Neutrophil (primary cell): Measurements from ENCODE around the gene CLEC4G.
A peak's percentile ranks its signal among the peaks of the same experiment; 100 is the strongest.

Experiments used
- H3K27ac ChIP-seq: fragments of 200-600 bp; sonication (generic); 2 replicates; pipeline ENCODE4 v1.5.1; 2016; ENCODE audit warnings: mild to moderate bottlenecking, moderate library complexity
- H3K27me3 ChIP-seq: fragments of 200-600 bp; sonication (generic); 2 replicates; pipeline ENCODE4 v1.6.0; 2016; ENCODE audit warnings: mild to moderate bottlenecking
- H3K36me3 ChIP-seq: fragments of 200-600 bp; sonication (generic); 2 replicates; pipeline ENCODE4 v1.5.1; 2017
- H3K4me1 ChIP-seq, 2 experiments: fragments of 200-600 bp in 1 of 2; sonication (generic) in 1 of 2; 1 replicate in 1 of 2; 2 replicates in 1 of 2; pipeline versions ENCODE4 v1.5.1 to v1.6.1; 2013 to 2016; ENCODE audit warnings: low read depth in 1 of 2, low read length in 1 of 2, mild to moderate bottlenecking in 1 of 2, moderate library complexity in 1 of 2; ENCODE audit not compliant: control insufficient read depth in 1 of 2, insufficient read depth in 1 of 2
- H3K4me3 ChIP-seq, 2 experiments: fragments of 200-600 bp in 1 of 2; sonication (generic) in 1 of 2; 1 replicate in 1 of 2; 2 replicates in 1 of 2; pipeline ENCODE4 v1.5.1; 2013 to 2016; ENCODE audit warnings: low read depth in 1 of 2, low read length in 1 of 2, mild to moderate bottlenecking in 1 of 2, moderate library complexity in 1 of 2
- H3K9me3 ChIP-seq: fragments of 200-600 bp; sonication (generic); 2 replicates; pipeline ENCODE4 v1.5.1; 2016
- TF ChIP-seq, protein P1 (sequence below): fragments of 200-600 bp; sonication (generic); IDR thresholded peaks from 2 replicates; pipeline ENCODE4 v1.5.1; 2016; ENCODE audit warnings: antibody characterized with exemption

CLEC4G gene

DNA sequence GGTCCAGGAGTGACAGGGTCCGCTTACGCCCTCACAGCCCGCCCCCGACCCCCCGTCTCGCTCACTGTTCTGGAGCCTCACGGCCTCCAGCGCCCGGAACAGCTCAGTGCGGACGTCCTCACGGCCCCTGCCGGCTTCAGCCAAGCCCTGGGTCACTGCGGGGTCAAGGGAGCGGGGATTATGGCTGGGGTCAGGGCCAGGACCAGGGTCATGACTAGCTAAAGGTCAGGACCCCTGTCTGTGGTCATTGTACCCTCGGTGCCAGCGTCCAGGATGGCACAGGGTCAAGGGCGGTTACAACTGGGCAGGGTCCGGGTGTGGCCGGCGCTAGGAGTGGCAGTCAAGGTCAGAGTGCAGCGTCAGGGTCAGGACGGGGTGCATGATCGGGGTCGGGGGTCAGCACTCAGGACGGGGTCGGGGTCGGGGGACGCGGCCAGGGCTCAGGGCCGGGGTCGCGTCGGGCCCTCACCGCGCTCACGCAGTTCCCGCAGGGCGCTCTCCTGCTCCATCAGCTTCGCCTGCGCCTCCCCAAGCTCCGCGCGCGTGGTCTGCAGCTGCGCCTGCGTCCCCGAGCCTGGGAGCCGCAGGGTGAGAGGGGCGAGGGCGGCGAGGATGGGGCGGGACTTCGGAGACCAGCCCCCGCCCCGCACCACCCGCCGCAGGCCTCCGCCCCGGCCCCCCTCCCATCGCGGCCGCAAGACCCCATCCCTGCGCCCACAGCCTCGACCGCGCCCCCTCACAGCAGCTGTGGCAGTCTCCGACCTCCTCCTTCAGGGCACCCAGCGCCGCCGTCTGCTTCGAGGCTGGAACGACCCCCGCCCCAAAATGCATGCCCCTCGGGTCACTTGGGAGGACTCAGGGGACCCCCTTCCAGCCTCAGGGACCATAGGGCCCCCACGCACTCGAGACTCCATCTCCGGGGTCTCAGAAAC, 1.4 kb downstream of the CLEC4G start:
- Histone ChIP-seq H3K36me3 (no peaks in the 10 kb centered on the region), H3K27ac (no peak overlapping the region), H3K4me3 (peak overlapping the region; percentile 35 to 54), H3K27me3 (peaks cover 45% of the 10 kb centered on the region), H3K9me3 (no peaks in the 10 kb centered on the region), H3K4me1 (peaks cover 25 to 35% of the 10 kb centered on the region in 2 experiments)
- TF ChIP-seq, protein P1, sequence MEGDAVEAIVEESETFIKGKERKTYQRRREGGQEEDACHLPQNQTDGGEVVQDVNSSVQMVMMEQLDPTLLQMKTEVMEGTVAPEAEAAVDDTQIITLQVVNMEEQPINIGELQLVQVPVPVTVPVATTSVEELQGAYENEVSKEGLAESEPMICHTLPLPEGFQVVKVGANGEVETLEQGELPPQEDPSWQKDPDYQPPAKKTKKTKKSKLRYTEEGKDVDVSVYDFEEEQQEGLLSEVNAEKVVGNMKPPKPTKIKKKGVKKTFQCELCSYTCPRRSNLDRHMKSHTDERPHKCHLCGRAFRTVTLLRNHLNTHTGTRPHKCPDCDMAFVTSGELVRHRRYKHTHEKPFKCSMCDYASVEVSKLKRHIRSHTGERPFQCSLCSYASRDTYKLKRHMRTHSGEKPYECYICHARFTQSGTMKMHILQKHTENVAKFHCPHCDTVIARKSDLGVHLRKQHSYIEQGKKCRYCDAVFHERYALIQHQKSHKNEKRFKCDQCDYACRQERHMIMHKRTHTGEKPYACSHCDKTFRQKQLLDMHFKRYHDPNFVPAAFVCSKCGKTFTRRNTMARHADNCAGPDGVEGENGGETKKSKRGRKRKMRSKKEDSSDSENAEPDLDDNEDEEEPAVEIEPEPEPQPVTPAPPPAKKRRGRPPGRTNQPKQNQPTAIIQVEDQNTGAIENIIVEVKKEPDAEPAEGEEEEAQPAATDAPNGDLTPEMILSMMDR = no peak

DNA sequence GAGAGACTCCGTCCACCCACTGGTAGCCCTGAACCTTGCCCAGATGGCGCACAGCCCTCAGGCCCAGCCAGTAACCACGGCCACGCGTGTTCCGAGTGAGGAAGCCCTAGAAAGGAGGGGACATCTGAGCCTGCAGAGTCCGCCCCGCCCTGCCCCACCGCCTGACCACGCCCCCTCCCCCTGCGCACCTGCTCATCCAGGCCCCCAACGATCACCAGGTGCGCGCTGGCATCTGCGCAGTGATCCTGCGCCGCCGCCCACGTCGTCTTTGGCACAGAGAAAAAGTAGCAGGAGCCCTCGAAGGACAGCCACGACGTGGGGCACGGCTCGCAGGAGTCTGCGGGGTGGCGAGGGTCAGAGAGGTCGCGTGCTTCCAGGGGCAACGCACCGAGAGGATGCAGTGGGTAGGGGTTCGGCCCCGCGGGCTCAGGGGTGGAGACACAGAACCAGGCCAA, 2.1 kb downstream of the CLEC4G start:
- peaks cover 25 to 35% of the 10 kb centered on the region in 2 experiments for H3K4me1 ChIP-seq
- peak overlapping the region; percentile 35 to 54 for H3K4me3 ChIP-seq
- H3K27me3 ChIP-seq = peaks cover 45% of the 10 kb centered on the region

DNA sequence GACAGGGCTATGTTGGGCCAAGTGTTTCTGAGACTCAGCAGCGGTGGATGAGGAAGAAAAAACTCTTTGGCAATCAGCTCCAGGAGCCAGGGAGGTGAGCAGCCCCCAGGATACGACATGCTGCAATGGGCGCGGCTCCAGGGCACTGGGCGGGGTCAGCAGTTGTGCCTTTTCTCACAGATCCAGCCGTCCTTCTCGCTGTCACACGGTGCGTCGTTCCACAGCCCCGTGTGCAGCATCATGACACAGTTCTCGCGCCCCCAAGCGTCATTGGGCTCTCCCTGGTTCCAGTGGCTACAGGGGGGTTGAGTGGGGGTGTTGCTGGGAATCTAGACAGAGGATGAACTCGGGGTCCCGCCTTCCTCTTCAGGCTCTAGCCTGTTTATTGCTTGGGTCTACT, 2.7 kb downstream of the CLEC4G start:
- Histone ChIP-seq H3K9me3 (no peaks in the 10 kb centered on the region), H3K27ac (no peak overlapping the region), H3K36me3 (no peaks in the 10 kb centered on the region), H3K4me3 (peak overlapping the region in 1 of 2 experiments; percentile 54), H3K4me1 (peaks cover 21 to 30% of the 10 kb centered on the region in 2 experiments), H3K27me3 (peaks cover 45% of the 10 kb centered on the region)
- TF ChIP-seq, protein P1 = no peak

More for the DNA sequence above, 2.1 kb downstream of the CLEC4G start:
- TF ChIP-seq, protein P1 = no peak
- no peak overlapping the region for H3K27ac ChIP-seq
- no peaks in the 10 kb centered on the region for H3K36me3 ChIP-seq
- H3K9me3 ChIP-seq = no peaks in the 10 kb centered on the region

DNA sequence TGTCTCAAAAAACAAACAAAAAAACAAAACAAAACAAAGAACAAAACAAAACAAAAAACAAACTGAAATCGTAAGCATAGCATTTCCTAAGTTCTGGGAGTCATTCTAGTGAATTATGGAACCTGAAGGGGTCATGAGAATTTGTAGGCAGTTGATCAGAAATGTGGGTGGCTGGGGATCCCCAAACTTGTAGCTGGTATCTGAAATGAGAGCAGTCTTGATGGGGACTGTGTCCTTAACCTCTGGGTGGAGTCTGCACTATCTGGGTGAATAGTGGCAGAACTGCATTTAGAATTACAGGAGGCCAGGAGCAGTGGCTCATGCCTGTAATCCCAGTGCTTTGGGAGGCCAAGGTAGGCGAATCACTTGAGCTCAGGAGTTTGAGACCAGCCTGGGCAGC, 6.1 kb downstream of the CLEC4G start:
- TF ChIP-seq, protein P1 = no peak
- Histone ChIP-seq H3K4me3 (no peak overlapping the region), H3K27me3 (peaks cover 31% of the 10 kb centered on the region), H3K36me3 (no peaks in the 10 kb centered on the region), H3K4me1 (peaks cover 17 to 20% of the 10 kb centered on the region in 2 experiments), H3K27ac (no peak overlapping the region), H3K9me3 (no peaks in the 10 kb centered on the region)

DNA sequence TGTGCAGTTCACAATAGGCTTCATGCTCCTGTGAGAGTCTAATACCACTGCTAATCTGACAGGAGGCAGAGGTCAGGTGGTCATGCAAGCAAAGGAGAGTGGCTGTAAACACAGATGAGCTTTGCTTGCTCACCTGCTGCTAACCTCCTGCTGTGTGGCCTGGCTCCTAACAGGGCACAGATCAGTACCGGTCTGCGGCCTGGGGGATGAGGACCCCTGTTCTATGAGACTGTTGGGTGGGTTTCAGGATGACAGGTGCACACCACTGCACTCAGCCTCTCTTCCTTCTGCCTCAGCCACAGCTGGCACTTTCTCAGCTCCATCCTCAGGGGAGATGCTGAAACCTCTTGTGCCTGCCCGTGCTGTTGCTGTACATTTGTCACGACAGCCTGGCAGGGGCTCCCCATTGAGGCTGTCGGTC, 9.7 kb downstream of the CLEC4G start:
- H3K36me3 ChIP-seq = no peaks in the 10 kb centered on the region
- TF ChIP-seq, protein P1 = no peak
- H3K27me3 ChIP-seq = no peaks in the 10 kb centered on the region
- H3K9me3 ChIP-seq = no peaks in the 10 kb centered on the region
- no peak overlapping the region for H3K27ac ChIP-seq
- peaks cover 0 to 6% of the 10 kb centered on the region in 2 experiments for H3K4me1 ChIP-seq
- H3K4me3 ChIP-seq = no peak overlapping the region
